ENCODE measurements around the gene ETS2. TPM values are rescaled to one million over a fixed set of nuclear protein-coding genes. Genes with fewer than 3 reads are reported as not detected.

The ETS2 gene
- total RNA-seq, 1 donor from 2014 or later = 22.4 TPM

GRCh38 chr21:38838598-38839327, 33.0 kb downstream of the ETS2 start:
- Histone ChIP-seq H3K27ac (no peak overlapping the region), H3K4me2 (no peak overlapping the region), H3K36me3 (no peaks in the 10 kb centered on the region), H2AFZ (replicated peaks) (no peak overlapping the region), H4K20me1 (ENCODE audit: low read depth) (no peaks in the 10 kb centered on the region), H3K4me1 (no peaks in the 10 kb centered on the region), H3K27me3 (no peaks in the 10 kb centered on the region), H3K4me3 (no peak overlapping the region), H3K9ac (no peak overlapping the region), H3K79me2 (ENCODE audit: low read depth) (no peaks in the 10 kb centered on the region), H3K9me3 (ENCODE audit: low read depth) (no peaks in the 10 kb centered on the region), H3F3A (ENCODE audit: low read depth) (no peaks in the 10 kb centered on the region)
- peaks cover 6% of the 10 kb centered on the region for H3K27me3 Mint-ChIP-seq (ENCODE audit: insufficient read depth, low read depth)
- H3K9me3 Mint-ChIP-seq = peaks cover 7% of the 10 kb centered on the region
- H3K4me1 Mint-ChIP-seq = no peaks in the 10 kb centered on the region
- no peak for DNase-seq (ENCODE audit: low spot score)
- H3K4me3 Mint-ChIP-seq = no peak overlapping the region
- TF ChIP-seq EZH2 (IDR thresholded peaks at IDR 0.05) (no peak), CTCF (IDR thresholded peaks at IDR 0.05) (no peak), EZH2phosphoT487 (IDR thresholded peaks at IDR 0.05) (no peak)
- no peaks in the 10 kb centered on the region for H3K36me3 Mint-ChIP-seq
- no peak overlapping the region for H3K27ac Mint-ChIP-seq

GRCh38 chr21:38839328-38840286, 33.9 kb downstream of the ETS2 start:
- Histone ChIP-seq H3K9ac (no peak overlapping the region), H3F3A (ENCODE audit: low read depth) (no peaks in the 10 kb centered on the region)
- TF ChIP-seq CTCF (IDR thresholded peaks at IDR 0.05) = no peak
- TF ChIP-seq EZH2 (IDR thresholded peaks at IDR 0.05) = no peak
- no peak for TF ChIP-seq EZH2phosphoT487 (IDR thresholded peaks at IDR 0.05)

GRCh38 chr21:38840456-38841300, 34.9 kb downstream of the ETS2 start:
- H3K27ac ChIP-seq = no peak overlapping the region
- no peaks in the 10 kb centered on the region for H4K20me1 ChIP-seq (ENCODE audit: low read depth)

More at GRCh38 chr21:38839328-38840286, 33.9 kb downstream of the ETS2 start:
- no peaks in the 10 kb centered on the region for H4K20me1 ChIP-seq (ENCODE audit: low read depth)
- H3K79me2 ChIP-seq (ENCODE audit: low read depth) = no peaks in the 10 kb centered on the region
- H3K4me2 ChIP-seq = no peak overlapping the region
- H3K27me3 ChIP-seq = no peaks in the 10 kb centered on the region
- H3K27ac Mint-ChIP-seq = no peak overlapping the region
- H3K36me3 ChIP-seq = no peaks in the 10 kb centered on the region
- no peaks in the 10 kb centered on the region for H3K36me3 Mint-ChIP-seq
- H3K27me3 Mint-ChIP-seq (ENCODE audit: insufficient read depth, low read depth) = peaks cover 3% of the 10 kb centered on the region
- no peak for DNase-seq (ENCODE audit: low spot score)
- H2AFZ ChIP-seq (replicated peaks) = no peak overlapping the region
- H3K4me1 Mint-ChIP-seq = no peaks in the 10 kb centered on the region
- peaks cover 7% of the 10 kb centered on the region for H3K9me3 Mint-ChIP-seq
- no peak overlapping the region for H3K27ac ChIP-seq
- H3K9me3 ChIP-seq (ENCODE audit: low read depth) = no peaks in the 10 kb centered on the region
- H3K4me1 ChIP-seq = no peaks in the 10 kb centered on the region
- H3K4me3 Mint-ChIP-seq = no peak overlapping the region
- H3K4me3 ChIP-seq = no peak overlapping the region

More at GRCh38 chr21:38840456-38841300, 34.9 kb downstream of the ETS2 start:
- Histone ChIP-seq H3K9ac (no peak overlapping the region), H3K27me3 (no peaks in the 10 kb centered on the region), H3K4me3 (no peak overlapping the region), H3K9me3 (ENCODE audit: low read depth) (no peaks in the 10 kb centered on the region), H3K4me2 (no peak overlapping the region), H3K4me1 (no peaks in the 10 kb centered on the region), H3F3A (ENCODE audit: low read depth) (no peaks in the 10 kb centered on the region), H3K36me3 (no peaks in the 10 kb centered on the region), H3K79me2 (ENCODE audit: low read depth) (no peaks in the 10 kb centered on the region), H2AFZ (replicated peaks) (no peak overlapping the region)
- TF ChIP-seq EZH2 (IDR thresholded peaks at IDR 0.05) (no peak), CTCF (IDR thresholded peaks at IDR 0.05) (no peak), EZH2phosphoT487 (IDR thresholded peaks at IDR 0.05) (no peak)
- Mint-ChIP-seq H3K27ac (no peak overlapping the region), H3K4me1 (no peaks in the 10 kb centered on the region), H3K9me3 (peaks cover 5% of the 10 kb centered on the region), H3K27me3 (ENCODE audit: insufficient read depth, low read depth) (peaks cover 3% of the 10 kb centered on the region), H3K4me3 (no peak overlapping the region), H3K36me3 (no peaks in the 10 kb centered on the region)
- DNase-seq (ENCODE audit: low spot score) = no peak
